Activated gamma-delta T cell treated with anti-CD3 and anti-CD28 coated beads, Interleukin-2, amount 50 U/mL, for 16 hours (primary cell): ENCODE measurements around the gene SEC14L5.
"Not testable (repeated sequence)": the region's sequence is repeated elsewhere in the genome, so short reads cannot be mapped to it uniquely, and the experiment has no call there.

Source experiments
- DNase-seq: peaks from one replicate; pipeline ENCODE4 v3.0.0-alpha.2; 2020; ENCODE audit warnings: low read depth

SEC14L5 gene

DNA sequence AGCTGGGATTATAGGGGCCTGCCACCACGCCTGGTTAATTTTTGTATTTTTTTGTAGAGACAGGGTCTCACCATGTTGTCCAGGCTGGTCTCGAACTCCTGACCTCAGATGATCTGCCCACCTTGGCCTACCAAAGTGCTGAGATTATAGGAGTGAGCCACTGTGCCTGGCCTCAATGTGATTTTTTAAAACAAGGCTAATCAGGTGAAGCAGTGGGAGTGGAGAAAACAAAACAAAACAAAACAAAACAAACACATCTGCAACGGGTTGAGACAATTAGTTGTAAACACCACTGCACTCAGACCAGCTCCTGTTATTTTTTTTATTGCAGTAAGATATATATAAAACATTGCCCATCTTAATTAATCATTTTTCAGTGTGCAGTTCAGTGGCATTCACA is 6.5 kb upstream of the SEC14L5 start:
- DNase-seq = not testable (repeated sequence)

DNA sequence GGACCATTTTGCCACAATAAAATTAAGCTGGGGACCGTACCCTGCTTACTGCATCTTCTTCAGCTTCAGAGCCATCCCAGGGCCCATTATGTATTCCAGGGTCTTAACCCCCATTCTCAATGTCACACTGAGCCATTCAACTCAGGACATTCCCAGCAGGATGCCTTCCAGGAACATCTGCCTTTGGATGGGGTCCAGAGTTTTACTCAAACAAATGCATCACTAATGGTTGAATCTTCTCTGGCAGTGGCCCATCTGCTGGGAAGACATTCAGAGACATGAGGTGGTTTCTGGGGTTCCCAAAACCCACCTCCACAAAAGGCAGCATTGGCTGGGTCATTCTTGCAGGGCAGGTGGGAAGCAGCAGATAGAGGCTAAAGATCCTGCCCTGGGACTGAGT is 3.4 kb upstream of the SEC14L5 start:
- DNase-seq = no peak

DNA sequence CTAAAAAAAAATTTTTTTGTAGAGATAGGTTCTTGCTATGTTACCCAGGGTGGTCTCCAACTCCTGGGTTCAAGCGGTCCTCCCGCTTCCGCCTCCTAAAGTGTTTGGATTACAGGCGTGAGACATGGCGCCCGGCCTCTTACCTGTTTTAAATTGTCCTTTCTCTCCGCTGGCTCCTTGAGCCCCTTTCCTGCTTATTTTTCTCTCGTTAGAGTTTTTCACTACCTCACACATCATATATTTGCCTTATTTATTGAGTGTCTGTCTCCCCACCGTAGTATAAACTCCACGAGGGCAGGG is 760 bp upstream of the SEC14L5 start:
- no peak for DNase-seq

DNA sequence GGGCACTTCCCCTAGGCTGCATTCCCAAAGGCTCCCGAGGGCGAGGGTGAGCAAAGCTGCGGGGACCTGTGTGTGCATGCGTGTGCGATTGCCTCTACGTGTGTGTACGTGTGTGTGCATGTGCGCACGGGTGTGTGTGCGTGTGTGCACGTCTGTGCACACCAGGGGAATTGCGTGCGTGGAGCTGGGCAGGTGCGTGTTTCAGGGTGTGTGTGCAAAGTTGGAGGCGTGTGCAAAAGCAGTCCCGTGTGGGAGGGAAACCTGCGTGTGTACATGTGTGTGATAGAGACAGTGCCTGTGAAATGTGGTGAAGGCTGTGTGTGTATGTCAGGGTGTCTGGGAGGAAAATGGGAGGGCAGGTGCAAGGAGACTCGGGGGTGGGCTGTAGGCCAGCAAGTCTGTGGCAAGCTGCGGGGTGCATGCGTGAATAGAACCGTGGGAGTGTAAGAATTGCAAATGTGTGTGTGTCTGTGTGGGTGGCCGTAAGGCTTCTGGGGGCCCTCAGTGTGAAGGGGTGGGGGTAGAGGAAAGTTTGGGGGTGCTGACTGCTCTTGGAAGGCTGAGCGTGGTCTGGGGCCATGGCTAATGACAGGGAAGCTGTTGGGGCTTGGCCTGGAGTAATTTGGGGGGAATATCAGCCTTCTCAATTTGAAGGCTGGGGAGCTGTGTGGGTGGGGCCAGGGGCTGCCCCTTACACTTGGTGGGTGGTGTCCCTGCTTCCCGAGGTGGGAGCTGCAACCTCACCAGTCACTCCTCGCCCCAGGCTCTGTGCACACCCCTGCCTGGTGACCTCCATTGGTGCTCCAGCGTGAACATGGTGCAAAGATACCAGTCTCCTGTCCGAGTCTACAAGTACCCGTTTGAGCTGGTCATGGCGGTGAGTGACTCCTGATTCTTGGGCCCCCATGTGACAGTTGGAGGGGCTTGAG is 644 bp downstream of the SEC14L5 start:
- no peak for DNase-seq

DNA sequence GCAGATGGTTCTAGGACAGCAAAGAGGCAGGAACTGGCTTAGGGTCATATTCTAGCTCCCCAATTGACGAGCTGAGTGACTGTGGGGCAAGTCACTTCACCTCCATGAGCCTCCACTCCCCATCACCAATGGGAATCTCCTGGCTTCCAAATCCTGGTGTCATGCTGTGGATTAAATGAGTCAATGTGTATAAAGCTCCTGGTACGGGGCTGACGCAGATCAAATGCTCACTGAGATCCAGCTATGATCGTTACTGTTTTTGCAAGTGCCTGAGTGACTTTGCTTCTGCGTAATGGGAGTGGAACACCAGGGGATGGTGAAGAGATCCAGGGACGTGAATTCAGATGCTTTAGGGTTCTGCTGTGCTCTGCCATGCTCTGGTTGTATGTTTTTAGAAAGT is 2.4 kb downstream of the SEC14L5 start:
- no peak for DNase-seq

DNA sequence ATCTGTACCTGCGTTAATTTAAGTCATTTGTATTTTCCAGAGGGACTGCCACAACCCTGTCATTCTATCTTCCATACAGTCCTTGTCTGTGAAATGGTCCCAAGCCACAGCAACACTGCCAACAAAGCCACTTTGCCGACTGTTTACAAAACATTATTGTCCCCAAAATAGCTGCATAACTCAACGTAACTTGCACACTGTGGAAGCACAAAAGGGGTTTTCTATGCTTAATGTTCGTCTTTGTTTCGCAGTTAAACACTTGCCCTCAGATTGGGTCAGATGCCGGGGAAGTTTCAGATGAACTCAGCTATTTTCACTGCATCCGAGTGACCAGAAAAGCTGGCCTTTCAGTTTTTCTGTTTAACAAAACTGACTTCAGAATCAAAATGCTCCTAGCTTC is 4.6 kb downstream of the SEC14L5 start:
- no peak for DNase-seq

DNA sequence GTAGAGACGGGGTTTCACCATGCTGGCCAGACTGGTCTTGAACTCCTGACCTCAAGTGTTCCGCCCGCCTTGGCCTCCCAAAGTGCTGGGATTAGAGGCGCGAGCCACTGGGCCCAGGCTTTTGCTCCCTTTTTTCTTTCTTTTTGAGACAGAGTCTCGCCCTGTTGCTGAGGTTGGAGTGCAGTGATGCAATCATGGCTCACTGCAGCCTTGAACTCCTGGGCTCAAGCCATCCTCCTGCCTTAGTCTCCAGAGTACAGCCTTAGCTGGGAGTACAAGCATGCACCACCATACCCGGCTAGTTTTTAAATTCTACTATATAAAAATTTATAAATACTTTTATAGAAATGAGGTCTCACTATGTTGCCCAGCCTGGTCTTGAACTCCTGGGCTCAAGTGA is 5.4 kb downstream of the SEC14L5 start:
- not testable (repeated sequence) for DNase-seq

DNA sequence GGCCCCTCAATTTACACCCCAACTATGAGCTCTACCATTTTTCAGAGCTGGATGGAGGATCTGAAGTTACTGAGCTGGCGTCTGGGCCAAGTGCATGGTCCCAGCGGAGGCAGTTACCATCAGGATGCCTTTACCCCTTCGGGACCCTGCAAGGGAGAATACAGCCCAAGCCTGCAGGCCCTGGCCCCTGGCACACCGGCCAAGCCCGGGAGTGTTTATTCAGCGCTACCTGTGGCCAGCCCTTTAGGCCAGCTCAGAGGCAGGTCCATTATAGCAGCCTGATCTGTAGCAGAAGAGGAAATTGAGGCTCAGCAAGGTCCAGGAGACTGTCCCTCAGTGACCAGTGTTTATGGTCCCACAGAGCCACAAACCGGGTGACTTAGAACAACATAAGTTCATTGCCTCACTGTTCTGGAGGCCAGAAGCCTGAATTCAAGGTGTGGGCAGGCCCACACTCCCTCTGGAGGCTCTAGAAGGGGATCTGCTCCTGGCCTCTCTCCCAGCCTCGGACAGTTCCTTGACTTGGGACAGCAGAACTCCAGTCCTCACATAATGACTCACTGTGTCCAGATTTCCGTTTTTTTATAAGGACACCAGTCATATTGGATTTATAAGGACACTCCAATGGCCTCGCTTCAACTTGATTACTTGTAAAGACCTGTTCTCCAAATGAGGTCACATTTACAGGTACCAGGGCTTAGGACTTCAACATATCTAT is 8.8 kb downstream of the SEC14L5 start:
- no peak for DNase-seq

DNA sequence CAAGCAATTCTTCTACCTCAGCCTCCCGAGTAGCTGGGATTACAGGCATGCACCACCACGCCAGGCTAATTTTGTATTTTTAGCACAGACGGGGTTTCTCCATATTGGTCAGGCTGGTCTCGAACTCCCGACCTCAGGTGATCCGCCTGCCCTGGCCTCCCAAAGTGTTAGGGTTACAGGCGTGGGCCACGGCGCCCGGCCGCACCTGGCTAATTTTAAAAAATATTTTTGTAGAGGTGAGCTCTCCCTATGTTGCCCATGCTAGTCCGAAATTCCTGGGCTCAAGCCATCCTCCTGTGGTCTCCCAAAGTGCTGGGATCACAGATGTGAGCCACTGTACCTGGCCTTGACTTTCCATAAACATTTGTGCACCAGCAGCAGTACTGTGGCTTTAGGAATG is 10.1 kb downstream of the SEC14L5 start:
- DNase-seq = not testable (repeated sequence)

DNA sequence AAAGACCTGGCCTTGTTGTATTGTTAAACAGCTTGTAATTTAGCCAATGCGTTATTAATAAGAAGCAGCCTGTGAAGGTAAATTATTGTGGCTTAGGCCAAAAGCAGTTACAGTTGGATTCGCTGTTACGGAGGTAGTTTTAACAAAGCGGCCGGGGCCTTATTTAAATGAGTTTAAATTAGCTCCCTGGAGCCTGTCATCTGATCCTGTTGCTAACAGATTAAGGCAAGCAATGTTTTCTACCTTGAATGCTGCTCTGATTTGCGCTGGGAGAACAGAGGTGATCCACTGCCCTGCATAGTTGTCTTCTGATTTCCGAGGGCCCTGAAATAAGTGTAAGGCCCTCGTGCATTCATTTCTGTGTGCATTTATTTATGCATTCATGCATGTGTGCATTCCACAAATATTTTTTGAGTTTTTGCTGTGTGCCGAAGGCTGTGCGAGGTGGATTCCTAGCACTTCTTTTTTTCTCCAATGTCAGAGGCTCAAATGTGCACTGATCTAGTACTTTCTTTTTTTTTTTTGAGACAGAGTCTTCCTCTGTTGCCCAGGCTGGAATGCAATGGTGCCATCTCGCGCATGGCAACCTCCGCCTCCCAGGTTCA is 10.9 kb downstream of the SEC14L5 start:
- DNase-seq = no peak

DNA sequence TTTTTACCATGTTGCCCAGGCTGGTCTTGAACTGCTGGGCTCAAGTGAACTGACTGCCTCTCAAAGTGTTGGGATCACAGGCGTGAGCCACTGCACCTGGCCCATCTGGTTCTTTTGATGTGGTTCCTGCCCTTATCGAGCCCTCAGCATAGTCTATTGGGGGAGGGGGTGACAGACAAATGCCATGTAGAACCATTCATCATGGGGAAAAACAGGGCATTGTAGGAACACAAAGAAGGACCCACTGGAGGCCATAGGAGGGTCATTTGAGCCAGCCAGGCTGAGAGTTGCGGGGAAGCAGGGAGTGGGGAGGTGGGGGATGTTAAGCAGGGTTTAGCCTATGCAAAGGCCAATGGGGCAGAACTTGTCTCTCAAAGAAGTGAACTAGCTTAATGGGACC is 11.9 kb downstream of the SEC14L5 start:
- no peak for DNase-seq

DNA sequence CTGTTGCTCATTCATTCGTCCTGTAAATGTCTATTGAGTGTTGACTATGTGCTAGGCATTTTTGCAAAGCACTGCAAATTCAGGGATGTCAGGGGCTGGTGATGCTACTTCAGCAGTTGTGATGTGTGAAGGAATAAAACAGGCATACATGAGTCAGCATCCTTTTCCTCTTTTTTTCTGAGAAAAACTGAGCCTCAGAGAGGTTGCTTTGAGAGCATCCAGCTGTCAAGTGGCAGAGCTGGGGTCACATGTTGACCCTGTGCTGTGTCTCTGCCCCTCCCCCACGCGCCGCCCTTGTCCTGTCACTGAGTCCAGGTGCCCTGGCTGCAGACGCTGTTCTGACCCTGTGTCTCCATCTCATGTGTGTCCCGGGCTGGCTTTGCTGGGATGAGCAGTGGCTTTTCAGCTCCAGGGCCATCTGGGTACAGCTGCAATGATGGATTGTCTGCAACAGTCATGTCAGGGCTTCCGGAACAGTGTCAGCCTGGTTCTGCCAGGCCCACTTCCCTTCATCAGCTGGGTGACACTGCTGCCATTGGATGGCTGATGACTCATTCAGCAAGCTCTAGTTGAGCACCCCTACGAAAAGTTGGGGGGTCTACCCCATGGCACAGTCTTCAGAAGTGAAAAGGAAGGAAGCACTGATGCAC is 14.9 kb downstream of the SEC14L5 start:
- no peak for DNase-seq

DNA sequence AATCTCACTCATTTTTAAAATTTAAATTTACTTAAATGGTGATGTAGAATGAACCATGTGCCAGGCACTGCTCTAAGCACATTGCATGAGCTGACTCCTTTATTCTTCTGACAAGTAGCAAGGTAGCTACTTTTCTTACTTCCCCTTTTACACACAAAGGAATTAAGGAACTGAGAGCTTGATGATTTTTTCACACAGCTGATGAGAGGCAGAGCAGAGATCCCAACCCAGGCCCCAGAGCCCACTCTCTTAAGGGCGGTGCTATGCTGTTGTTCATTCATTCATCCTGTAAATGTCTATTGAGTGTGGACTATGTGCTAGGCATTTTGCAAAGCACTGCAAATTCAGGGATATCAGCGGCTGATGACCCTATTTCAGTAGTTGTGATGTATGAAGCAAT is 17.9 kb downstream of the SEC14L5 start:
- no peak for DNase-seq

DNA sequence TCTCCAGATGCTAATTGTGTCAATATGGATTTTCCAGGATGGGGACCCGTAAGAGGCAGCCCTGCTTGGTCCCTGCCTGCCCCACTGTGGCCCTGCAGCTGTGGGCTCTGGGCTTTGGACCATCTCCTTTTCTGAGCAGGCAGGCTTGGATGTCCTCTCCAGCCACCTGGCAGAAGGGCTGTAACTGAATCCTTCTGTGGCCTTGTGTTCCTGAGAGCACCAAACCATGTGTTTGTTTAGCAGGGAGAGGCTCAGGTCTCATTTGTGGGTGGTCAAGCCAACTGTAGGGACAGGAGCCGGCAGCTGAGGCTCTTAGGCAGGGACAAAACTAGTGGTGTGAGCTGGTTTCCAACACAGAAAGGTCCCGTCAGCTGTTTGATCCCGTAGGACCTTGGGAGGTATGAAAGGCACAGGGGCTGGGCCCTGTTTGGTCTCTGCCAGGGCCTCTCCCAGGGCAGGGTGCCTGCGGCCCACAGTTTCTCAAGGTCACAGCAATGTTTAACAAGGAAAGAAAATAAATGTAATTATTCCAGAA is 18.5 kb downstream of the SEC14L5 start:
- no peak for DNase-seq

DNA sequence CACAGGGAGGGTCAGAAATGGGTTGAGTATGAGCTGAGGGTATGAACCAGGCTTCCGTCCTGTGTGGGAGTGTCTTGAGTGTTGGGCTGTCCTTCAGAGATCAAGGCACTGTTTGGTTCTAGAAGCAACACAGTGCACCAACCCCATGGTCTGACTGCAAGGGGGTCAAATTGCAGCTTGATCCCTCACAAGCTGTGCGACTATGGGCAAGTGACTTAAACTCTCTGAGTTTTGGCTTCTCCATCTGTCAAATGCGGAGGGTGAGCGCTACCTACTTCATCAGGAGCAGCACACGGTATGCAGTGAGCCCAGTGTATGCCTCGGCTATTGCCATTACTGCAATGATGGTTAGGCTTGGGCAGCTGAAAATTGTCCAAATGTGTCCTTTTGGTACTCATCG is 21.0 kb downstream of the SEC14L5 start:
- DNase-seq = no peak

DNA sequence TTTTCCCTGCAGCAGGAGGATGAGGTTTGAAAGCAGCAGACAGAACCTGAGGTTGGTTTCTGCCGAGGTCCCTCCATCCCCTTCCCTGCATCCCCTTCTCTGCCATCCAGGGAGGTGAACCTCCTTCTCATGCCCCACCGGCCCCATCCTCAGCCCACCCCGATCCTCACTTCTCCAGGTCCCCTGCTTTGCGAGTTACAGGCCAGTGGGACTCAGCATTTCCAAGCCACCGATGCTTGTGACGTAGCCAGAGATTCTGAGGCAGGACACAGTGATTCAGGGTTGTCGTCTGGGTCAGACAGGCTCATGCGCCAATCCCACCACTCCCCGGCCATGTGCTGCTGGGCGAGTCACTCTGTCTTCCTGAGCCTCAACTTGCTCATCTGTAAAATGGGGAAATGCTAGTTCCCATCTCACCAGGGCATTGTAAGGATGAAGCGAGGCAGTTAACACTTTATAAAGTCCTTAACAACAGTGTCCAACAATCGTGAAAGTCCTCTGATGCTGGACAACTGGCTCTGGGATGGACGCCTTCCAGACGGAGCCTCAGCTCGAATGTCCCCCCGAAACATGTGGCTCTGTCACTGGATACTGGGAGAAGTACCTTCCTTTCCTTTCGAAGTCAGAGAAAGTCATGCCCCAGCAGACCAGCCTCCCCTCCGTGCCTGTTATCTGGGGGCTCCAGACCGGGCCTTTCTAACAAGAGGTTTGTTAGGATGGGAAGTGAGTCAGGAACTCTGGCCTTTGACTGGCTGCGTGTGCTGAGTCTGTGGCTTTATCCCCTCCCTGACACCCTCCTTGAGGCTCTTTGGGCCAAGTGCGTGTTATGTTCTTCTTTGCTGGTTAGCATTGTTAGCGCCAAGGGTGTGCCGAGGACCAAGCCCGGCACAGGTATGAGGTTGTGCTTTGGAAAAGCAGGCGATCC is 21.9 kb downstream of the SEC14L5 start:
- DNase-seq = no peak

DNA sequence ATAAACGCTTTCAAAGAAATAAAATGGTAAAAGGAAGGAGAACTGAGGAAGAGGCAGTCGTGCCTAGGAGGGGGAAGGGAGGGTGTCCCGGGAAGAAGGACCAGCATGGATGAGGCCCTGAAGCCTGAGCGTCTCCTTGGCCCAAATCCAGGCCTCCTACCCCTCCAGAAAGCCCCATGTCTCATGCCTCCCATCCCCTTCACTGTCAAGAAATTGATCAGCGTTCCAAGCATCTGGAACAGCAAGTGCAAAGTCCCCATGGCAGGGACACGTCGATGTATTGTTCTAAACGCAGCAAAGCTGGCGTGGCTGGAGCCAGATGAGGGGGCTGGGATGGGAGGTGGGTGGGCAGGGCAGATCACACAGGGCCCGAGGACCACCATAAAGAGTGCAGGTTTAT is 22.6 kb downstream of the SEC14L5 start:
- DNase-seq = no peak

DNA sequence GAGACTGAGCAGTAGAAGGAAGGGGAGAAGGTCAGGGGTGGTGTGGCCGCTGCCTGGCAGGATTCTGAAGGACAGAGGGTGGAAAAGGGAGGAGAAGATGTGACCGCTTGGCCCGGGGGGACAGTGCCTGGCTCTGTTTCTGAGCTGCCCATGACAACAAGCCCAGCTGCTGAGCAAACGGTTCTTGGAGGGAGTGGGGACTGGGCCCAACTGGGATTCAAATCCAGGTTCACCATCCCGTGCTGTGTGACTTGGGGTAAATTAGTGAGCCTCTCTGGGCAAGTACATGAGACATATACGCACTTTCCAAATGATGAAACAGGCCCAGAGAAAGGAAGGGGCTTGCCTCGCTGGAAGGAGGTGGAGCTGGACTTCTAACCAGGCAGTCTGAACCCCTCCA is 23.3 kb downstream of the SEC14L5 start:
- no peak for DNase-seq

DNA sequence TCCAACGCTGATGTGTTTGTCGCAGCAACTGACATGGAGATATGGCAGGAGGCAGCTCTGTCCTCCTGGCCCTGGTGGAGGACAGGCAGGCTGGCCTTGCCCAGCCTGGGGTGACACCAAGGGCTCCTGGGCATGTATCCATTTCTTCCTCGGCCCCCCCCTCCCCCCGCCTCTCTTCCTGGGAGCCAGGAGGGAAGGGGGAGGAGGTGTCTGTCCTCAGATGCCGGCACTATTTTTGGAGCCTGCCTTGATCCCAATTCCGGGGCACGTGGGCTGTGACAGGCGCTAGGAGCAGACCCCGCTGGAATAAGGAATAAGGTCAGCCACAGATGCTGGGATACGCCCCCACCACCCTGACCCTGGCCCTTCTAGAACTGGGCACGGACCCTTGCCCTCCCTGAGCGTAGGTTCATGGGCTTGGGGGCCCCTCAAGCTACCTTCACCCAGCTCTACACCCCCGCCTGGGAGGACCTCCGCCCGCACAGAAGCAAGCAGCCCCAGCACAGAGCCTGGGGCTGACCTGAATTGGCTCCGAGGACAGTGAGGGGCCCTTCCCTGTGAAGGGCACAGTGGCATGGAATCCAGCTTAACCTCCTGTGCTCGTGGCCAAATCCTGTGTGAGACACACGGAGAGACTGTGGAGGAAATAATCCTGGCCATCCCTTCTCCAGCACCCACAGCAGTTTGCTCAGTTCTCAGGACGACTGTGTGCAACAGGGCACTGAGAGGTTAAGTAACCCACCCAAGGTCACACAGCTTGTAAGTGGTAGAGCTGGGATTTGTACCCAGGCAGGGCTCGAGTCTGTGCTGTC is 24.1 kb downstream of the SEC14L5 start:
- DNase-seq = no peak

DNA sequence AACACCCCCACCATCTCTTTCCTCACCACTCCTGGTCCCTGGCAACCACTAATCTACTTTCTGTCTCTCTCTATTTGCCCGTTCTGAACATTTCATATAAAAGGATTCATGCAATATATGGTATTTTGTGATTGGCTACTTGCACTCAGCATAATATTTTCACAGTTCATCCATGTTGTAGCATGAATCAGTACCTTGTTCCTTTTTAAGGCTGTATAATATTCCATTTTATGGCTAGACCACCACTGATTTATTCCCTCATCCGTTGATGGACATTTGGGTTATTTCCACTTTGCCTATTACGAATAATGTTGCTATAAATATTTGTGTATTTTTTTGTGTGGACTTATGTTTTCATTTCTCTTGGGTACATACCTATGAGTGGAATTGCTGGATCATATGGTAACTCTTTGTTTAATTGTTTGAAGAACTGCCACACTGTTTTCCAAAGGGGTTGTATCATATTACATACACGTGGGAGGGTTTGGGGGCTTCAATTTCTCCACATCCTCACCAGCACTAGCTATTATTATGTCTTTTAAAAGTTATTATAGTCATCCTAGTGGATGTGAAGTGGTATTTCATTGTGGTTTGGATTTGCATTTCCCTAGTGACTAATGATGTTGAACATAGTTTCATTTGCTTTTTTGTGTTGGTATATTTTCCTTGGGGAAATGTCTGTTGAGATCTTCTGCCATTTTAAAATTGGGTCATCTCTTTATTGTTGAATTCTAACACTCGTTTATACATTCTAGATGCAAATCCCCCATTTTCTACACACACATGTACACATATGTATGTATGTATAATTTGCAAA is 26.3 kb downstream of the SEC14L5 start:
- DNase-seq = no peak
